Stimulated activated CD4-positive, alpha-beta T cell treated with anti-CD3 and anti-CD28 coated beads, Interleukin-4, amount 100 ng/mL, for 48 hours (primary cell): Measurements from ENCODE around the gene SNF8.

Experiments used
- DNase-seq, 2 donors: peaks; one replicate each; pipeline ENCODE4 v3.0.0-alpha.2; 2020; ENCODE audit warnings: low read depth in 2 of 2

SNF8 gene

GRCh38 chr17:48890086-48890485 lies 54.6 kb downstream of the SNF8 start:
- no peak for DNase-seq

GRCh38 chr17:48883171-48883570 lies 61.5 kb downstream of the SNF8 start:
- no peak for DNase-seq

GRCh38 chr17:48882272-48882671 lies 62.4 kb downstream of the SNF8 start:
- no peak for DNase-seq
